NCI-H1930 (cell line): Measurements from ENCODE around the gene FBXL20.
"Not testable (repeated sequence)": the region's sequence is repeated elsewhere in the genome, so short reads cannot be mapped to it uniquely, and the experiment has no call there.

Experiments used
- DNase-seq, 2 experiments: peaks; one replicate each; lab custom pipeline; 2025; lab: John Stamatoyannopoulos, UW

FBXL20 gene

DNA sequence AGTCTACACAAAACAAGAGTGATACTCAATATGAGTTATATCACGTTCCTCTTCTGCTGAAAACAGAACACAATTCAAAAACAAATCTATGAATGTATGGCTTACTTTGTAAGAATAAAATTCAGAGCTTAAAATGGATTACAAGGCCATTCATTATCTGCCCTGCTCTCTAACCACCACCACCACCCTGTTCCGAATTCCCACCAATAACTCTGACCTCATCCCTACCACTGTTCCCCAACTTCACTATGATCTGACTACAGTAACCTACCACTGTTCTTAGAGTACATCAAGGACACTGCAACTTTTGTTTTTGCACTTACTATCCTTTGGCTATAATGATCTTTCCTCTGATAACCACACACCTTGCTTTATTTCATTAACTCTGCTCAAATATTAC, 21.3 kb downstream of the FBXL20 start:
- no peak for DNase-seq

DNA sequence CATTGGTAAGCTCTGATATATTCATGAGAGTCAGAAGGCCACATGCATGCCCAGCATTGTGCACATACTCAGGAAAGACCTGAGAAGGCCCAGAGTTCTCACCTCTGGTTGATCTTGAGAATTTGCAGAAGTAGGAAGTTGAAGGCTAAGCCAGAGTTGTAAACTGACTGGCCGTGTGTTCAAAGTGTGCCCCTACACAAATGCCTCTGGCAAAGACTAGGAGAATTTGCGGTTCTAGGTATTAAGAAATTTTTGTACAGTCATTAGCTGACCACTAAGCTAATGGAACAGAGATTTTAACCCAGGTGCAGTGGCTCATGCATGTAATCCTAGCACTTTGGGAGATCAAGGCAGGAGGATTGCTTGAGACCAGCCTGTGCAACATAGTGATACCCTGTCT, 25.0 kb downstream of the FBXL20 start:
- DNase-seq, result no peak

DNA sequence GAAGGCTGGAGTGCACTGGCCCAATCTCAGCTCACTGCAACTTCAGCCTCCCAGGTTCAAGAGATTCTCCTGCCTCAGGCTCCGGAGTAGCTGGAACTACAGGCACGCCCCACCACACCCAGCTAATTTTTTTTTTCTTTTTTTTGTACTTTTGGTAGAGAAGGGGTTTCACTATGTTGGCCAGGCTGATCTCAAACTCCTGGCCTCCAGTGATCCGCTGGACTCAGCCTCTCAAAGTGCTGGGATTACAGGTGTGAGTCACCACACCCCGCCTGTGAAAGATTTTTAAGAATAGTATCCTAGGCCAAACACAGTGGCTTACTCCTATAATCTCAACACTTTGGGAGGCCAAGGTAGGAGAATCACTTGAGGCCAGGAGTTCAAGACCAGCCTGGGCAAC, 33.6 kb downstream of the FBXL20 start:
- not testable (repeated sequence) for DNase-seq

DNA sequence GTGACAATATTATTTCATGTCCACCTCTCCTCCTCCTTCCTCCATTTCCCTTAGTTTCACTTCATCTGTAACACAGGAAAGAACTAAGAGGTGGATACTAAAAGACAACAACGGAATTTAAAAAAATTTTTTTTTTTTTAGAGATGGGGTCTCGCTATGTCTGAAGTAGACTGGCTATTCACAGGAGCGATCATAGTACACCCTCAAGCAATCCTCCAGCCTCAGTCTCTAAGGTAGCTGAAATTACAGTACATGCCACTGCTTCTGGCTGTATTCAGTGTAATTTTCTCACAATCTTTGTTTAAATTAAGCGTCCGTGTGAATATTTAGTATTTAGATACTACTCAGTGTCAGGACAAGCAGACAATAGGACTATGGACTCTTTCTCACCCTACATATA, 35.6 kb downstream of the FBXL20 start:
- no peak for DNase-seq

DNA sequence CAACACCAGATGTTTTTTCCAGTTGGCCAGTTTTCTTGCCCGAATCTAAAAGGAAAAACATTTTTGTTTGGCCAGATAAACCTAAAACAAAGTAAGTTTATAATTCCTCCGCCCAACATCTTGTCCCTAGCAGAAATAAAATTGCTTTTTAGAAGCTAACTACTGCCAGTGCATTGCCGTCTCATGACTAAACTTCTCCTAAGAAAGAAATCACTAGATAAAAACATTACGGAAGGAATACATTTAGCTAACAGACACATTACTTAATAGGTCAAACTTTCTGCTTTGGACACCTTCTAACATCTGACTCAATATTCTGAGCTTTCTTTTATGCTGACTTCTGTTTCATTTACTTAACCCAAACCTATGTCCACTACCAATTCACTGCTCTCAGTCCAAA, 36.2 kb downstream of the FBXL20 start:
- no peak for DNase-seq

DNA sequence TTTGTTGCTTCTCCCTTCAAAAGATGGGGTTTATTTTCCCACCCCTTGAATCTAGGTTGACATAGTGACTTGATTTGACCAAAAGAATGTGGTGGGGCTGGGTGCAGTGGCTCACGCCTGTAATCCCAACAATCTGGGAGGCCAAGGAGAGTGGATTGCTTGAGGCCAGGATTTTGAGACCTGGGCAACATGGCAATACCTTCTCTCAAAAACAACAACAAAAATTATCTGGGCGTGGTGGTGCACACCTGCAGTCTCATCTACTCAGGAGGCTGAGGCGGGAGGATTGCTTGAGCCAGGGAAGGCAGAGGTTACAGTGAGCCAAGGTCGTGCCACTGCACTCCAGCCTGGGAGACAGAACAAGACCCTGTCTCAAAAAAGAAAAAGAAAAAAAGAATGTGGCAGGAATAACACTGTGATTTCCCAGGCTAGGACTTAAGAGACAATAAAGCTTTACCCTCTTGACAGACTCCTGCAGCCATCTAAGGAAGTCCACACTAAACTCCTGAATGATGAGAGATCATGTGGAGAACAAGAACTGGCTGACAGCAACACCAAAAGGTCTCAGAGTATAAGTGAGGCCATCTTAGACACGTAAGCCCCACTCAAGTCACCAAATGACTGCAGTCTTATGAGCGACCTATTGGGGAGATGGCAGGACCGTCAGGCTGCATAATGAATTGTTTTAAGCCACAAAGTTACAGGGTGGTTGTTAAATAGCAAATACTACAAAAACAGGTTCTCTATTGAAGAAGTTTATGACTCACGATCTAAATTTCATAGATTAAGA, 37.0 kb downstream of the FBXL20 start:
- no peak for DNase-seq

DNA sequence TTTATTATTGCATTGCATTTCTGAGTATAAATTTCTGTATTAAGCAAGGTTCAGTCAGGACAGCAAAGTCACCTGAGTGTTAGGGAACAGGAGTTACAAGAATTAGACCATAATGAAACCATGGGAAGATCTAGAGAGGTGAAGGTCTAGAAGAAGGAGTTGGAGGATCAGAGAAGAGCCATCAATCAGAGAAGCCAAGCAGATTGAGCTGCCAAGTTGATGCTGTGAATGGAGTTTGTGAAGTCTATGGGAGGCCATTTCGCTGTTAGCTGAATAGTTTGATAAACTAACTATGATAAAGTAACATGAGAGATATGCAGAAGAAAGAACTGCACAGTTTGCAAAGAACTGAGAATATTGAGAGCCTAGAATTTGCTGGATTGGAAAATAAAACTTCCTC, 40.4 kb downstream of the FBXL20 start:
- DNase-seq, result no peak

DNA sequence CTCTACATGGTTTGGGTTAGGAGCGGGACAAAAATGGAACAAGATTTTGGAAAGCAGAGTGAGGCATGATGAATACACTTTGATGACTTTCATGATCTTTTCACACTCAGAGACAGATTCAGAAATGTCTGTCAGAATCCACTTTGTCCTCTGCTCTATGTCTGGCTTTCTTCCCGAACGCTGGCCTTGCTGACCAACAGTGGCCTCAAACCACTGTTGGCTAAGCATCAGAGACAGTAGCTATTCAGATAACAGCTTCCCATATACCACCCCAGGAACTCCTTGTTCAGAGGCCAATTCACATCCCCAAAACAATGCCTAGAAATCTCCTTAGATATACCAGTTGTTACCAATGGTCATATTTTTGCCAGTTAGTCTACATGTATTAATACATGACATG, 40.9 kb downstream of the FBXL20 start:
- DNase-seq, result no peak

DNA sequence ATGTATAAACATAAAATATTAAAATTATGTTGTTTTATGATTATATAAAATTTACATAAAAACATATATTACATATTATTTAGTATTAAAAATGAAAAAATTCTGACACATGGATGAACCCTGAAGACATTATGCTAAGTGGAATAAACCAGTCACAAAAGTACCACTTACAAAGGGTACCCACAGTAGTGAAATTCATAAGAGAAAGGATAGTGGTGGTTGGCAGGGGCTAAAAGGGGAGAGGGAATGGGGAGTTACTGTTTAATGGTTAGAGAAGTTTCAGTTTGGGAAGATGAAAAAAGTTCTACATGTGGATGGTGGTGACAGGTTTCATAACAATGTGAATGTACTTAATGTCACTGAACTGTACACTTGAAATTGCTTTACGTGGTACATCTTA, 41.4 kb downstream of the FBXL20 start:
- no peak for DNase-seq

DNA sequence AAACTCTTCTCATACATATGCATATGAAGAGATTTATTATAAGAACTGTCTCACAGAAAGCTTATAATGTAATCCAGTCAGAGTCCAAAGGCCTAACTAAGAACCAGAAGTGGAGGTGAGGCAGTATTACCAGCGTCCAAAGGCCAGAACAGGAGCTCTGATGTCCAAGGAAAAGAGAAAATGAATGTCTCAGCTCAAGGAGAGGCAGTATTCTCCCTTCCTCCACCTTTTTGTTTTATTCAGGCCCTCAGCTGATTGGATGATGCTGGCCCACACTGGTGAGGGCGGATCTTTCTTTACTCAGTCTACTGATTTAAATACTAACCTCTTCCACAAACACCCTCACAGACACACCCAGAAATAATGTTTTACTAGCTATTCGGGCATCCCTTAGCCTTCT, 43.4 kb downstream of the FBXL20 start:
- DNase-seq, result no peak

DNA sequence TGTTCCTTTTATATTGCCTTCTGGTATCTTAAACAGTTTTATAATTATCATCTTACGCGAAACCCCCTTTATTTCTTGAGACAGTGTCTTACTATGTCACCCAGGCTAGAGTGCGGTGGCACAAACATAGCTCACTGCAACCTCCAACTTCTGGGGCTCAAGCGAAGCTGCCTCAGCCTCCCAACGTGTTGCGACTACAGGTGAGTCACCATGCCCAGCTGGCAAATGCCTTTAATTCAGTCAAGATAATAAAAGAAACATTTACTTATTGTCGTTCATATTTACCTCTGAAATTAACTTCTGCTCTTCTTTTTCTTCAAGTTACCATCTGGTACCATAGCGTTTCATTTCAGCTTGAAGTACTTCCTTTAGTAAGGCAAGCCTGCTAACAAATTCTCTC, 43.9 kb downstream of the FBXL20 start:
- no peak for DNase-seq

DNA sequence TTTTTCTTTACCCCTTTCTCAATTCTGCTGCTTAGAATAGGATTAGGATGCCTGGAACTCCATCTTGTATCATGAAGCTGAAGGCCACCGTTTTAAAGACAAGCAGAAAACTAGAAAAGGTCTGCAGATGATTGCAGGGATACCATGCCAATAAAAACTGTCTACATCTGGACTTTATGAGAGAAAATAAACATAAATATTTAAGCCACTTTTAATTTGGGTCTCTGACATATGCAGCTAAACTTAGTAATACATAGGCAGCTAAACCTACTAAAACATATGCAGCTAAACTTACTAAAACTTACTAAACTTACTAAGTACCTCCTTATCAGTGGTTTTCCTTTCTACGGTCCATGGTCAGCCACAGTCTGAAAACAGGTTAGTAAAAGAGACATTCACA, 48.4 kb downstream of the FBXL20 start:
- no peak for DNase-seq

DNA sequence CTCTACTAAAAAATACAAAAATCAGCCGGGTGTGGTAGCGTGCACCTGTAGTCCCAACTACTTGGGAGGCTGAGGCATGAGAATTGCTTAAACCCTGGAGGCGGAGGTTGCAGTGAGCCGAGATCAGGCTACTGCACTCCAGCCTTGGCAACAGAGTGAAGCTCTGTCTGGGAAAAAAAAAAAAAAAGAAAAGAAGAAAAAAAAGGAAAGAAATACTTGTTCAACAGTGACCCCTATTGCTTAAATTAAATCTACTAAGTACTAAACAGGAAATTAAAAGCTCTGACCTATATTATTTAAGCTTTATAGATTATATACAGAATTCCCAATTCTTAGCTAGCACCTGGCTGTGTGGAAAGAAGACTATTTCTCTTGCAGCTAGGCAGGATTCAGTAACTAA, 48.9 kb downstream of the FBXL20 start:
- no peak for DNase-seq

DNA sequence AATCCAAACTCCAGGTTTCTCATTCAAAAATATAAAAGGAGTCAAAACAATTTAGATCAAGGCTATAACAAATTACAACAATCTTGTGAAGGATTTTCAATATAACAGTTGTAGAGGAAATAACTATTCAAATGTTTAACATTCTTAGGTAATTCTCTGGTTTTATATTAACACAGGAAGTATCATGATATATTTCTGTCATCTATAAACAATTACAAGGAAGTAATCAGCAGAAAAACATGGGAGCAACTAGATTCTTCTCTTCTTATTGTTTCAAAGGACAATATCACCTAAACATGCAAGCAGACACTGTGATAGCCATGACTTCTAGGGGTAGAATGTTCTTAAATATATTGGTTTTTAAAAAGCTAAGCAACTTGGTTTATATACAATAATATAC, 49.9 kb downstream of the FBXL20 start:
- no peak for DNase-seq

DNA sequence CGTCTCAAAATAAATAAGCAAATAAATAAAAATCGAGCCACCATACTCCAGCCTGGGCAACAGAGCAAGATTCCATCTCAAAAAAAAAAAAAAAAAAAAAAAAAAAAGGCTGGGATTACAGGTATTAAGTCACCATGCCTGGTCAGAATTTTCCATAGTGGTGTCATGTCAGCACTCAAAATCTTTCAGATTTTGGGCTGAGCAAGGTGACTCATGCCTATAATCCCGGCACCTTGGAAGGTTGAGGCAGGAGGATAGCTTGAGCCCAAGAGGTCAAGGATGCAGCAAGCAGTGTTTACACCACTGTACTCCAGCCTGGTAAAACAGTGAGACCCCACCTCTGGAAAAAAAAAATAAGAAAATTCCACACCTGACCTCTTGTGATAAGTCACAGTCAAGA, 52.2 kb downstream of the FBXL20 start:
- no peak for DNase-seq

DNA sequence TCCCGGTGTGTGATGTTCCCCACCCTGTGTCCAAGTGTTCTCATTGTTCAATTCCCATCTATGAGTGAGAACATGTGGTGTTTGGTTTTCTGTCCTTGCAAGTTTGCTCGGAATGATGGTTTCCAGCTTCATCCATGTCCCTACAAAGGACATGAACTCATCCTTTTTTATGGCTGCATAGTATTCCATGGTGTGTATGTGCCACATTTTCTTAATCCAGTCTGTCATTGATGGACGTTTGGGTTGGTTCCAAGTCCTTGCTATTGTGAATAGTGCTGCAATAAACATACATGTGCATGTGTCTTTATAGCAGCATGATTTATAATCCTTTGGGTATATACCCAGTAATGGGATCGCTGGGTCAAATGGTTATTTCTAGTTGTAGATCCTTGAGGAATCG, 54.6 kb downstream of the FBXL20 start:
- not testable (repeated sequence) for DNase-seq

DNA sequence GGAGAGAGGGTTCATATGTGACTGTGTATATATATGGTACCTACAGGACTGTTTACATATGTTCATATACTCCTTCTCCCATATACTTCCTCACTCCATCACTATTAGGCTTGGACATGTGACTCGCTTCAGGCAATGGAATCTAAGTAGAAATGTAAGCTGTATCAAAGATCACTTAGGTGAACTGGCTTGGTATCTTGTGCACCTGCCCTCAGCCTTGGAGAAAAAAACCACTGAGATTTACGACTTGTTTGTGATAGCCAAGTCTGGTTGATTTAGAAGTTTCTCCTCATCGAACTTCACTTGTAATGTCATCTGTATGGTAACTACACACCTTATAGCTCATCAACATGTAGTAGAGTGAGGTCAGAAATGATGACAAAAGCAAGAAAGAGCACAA, 59.9 kb downstream of the FBXL20 start:
- DNase-seq, result no peak

DNA sequence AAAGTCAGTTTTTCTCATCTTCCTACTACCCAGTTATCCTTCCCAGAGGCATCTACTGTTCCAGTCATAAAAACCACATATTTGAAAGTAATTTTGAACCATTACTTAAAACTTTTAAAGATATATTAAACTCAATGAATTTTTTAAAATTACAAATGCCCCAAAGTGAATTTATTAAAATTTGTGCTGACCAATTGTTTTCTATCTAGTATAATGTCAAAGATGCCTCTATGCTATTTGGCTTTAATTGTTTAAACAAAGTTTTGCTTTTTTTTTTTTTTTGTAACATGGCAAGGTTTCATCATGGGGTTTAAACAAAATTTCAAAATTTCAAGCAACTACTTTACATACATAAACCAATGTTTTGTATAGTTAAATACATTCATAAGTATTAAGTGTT, 60.7 kb downstream of the FBXL20 start:
- DNase-seq, result no peak

DNA sequence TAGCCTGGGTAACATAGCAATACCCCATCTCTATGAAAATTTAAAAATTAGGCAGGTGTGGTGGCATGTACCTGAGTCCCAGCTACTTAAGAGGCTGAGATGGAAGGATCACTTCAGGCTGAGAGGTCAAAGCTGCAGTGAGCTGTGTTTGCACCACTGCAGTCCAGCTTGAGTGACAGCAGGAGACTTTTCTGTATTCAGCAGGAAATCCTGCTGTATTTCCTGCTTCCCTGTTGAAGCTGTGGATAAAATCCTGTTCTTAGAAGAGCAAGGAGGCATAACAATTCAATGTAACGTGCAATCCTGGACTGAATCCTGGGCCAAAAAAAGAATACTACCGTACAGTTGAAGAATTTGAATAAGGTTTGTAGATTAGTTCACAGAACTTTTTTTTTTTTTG, 62.2 kb downstream of the FBXL20 start:
- DNase-seq, result no peak

DNA sequence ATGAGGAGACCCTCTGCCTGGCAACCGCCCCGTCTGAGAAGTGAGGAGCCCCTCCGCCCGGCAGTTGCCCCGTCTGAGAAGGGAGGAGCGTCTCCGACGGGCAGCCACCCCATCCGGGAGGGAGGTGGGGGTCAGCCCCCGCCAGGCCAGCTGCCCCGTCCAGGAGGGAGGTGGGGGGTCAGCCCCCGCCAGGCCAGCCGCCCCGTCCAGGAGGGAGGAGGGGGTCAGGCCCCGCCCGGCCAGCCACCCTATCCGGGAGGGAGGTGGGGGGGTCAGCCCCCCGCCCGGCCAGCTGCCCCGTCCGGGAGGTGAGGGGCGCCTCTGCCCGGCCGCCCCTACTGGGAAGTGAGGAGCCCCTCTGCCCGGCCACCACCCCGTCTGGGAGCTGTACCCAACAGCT, 63.8 kb downstream of the FBXL20 start:
- DNase-seq, result not testable (repeated sequence)

DNA sequence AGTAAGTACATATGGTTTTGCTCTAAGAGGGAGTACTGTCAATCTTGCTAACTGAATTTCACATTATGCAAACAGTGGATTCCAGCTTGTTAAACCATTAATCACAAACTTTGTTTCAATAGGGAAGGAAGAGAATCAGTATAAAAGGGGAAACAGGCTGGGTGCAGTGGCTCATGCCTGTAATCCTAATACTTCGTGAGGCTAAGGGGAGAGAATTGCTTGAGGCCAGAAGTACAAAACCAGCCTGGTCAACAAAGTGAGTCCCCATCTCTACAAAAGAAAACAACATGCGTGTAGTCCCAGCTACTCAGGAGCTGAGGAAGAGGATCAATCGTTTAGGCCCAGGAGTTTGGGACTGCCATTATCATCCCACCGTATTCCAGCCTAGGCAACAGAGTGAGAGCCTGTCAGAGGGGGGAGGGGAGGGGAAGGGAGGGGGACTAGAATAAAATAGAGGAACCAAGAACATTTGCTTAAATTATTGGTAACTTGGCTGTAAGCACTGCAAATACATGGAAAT, 65.7 kb downstream of the FBXL20 start:
- DNase-seq, result no peak

DNA sequence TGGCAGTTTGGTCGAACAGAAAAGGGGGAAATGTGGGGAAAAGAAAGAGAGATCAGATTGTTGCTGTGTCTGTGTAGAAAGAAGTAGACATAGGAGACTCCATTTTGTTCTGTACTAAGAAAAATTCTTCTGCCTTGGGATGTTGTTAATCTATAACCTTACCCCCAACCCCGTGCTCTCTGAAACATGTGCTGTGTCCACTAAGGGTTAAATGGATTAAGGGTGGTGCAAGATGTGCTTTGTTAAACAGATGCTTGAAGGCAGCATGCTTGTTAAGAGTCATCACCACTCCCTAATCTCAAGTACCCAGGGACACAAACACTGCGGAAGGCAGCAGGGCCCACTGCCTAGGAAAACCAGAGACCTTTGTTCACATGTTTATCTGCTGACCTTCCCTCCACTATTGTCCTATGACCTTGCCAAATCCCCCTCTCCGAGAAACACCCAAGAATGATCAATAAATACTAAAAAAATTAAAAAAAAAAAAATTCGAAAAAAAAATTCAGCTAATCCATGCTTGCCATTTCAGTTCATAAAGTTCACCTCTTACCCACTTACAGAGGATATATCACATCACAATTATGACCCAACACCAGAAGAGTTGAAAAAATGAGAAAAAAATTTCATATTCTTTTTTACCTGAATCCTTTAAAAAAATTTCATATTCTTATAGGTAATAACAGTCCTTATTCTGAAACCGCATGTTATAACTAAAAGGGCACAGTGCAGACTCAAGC, 67.2 kb downstream of the FBXL20 start:
- DNase-seq, result not testable (repeated sequence)

DNA sequence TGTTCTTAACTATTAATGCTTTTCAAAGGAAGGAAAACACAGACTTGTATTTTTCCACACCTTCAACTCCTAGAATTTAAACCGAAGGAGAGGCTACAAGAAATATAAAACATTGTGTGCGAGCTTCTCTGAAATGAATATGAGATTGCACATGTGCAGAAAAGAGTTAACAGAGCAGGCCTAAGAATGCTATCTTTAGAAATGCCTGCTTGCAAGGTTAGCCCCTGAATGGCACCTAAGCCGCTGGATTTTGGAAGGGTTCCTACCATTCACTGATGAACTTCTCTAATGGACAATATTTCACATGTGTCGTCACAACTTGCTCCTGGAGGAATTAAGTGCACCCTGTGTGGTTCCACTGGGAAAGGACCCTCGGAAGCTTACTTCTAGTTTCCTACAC, 69.3 kb downstream of the FBXL20 start:
- DNase-seq, result no peak

DNA sequence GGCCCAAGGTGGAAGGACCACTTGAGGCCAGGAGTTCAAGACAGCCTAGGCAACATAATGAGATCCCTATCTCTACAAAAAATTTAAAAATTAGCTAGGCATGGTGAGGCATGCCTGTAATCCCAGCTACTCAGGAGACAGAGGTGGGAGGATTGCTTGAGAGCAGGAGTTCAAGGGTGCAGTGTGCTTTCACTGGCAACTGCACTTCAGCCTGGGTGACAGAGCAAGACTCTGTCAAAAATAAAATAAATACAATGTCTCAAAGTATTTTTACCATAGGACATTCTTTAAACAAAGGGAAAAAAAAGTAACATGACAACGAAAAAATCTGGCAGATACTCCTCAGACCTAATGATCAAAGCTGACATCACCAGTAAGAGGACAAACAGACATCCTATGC, 72.6 kb downstream of the FBXL20 start:
- DNase-seq, result no peak
